Measurements from ENCODE around the gene GYG2. TPM values are rescaled to one million over a fixed set of nuclear protein-coding genes. Genes with fewer than 3 reads are reported as not detected.

Gene GYG2
- total and polyA plus RNA-seq, 2 experiments from 2014 or later: 17.6 to 63.8 TPM

DNA sequence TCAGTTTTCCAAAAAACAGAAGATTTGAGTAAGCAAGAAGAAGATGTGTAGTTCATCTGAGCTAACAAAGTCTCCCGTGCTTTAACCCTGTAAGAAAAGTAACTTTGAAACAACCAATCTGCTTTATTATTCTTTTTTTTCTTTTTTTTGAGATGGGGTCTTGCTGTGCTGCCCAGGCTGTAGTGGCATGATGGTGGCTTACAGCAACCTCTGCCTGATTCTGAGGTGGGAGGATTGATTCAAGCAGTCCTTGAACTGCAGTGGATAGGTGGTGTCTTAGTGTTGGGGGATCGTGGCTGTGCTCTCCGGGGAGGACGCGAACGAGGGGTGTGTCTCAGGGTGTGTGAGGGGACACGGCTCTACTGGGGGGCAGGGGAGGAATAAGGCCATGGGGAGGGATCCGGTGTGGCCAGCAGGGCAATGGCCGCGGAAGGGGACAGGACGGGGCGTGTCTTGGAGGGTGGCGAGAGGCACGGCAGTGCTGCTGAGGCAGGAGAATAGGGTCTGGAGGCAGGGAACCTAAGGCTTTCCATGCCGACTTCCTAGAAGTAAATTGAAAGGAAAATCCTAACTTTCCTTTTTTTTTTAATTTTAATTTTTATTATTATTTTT lies 98.0 kb downstream of the GYG2 start (continued):
- TF ChIP-seq, protein P1, sequence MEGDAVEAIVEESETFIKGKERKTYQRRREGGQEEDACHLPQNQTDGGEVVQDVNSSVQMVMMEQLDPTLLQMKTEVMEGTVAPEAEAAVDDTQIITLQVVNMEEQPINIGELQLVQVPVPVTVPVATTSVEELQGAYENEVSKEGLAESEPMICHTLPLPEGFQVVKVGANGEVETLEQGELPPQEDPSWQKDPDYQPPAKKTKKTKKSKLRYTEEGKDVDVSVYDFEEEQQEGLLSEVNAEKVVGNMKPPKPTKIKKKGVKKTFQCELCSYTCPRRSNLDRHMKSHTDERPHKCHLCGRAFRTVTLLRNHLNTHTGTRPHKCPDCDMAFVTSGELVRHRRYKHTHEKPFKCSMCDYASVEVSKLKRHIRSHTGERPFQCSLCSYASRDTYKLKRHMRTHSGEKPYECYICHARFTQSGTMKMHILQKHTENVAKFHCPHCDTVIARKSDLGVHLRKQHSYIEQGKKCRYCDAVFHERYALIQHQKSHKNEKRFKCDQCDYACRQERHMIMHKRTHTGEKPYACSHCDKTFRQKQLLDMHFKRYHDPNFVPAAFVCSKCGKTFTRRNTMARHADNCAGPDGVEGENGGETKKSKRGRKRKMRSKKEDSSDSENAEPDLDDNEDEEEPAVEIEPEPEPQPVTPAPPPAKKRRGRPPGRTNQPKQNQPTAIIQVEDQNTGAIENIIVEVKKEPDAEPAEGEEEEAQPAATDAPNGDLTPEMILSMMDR (conservative IDR thresholded peaks at IDR 0.05; ENCODE audit: low read depth in 2 of 2): no peak

DNA sequence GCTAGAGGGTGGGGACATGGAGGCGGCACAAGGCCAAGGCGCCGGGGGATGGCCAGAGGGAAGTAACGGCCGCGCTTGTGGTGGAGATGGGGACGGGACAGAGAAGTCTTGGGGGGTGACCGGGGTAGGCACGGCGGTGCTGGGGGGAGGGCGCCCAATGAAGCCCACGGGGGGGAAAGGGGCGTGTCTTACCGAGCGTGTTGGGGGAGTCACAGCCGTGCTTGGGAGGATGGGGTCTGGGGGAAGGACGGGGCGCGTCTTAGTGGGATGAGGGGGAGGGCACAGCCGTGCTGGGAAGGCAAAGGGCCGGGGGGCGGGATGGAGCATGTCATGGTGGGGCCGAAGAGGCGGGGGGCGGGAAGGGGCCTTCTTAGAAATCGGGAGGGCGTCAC lies 99.5 kb downstream of the GYG2 start:
- Histone ChIP-seq H2AFZ (no peak overlapping the region), H3F3A (replicated peaks; ENCODE audit: low read depth) (no peaks in the 10 kb centered on the region), H3K9me2 (ENCODE audit: insufficient read depth) (no peaks in the 10 kb centered on the region), H3K4me3 (peak overlapping the region; percentile 67), H3K79me2 (replicated peaks; ENCODE audit: insufficient read depth) (no peaks in the 10 kb centered on the region), H3K4me1 (ENCODE audit: insufficient read depth) (peaks cover 8% of the 10 kb centered on the region), H3K27me3 (ENCODE audit: insufficient read depth) (no peaks in the 10 kb centered on the region), H3K36me3 (ENCODE audit: insufficient read depth) (no peaks in the 10 kb centered on the region), H4K20me1 (replicated peaks; ENCODE audit: insufficient read depth) (no peaks in the 10 kb centered on the region), H3K27ac (ENCODE audit: low read depth) (peak overlapping the region; percentile 99), H3K4me2 (peak overlapping the region; percentile 74)
- Mint-ChIP-seq H3K9me3 (peaks cover 6% of the 10 kb centered on the region; the same call in 2 of the 3 replicates), H3K4me1 (peaks cover 18% of the 10 kb centered on the region), H3K27me3 (ENCODE audit: insufficient read depth, low read depth, poor library complexity) (peaks cover 14% of the 10 kb centered on the region), H3K27ac (peak overlapping the region; percentile 98), H3K36me3 (ENCODE audit: low read depth) (peaks cover 11% of the 10 kb centered on the region), H3K4me3 (peak overlapping the region; percentile 76)
- TF ChIP-seq, protein P2, sequence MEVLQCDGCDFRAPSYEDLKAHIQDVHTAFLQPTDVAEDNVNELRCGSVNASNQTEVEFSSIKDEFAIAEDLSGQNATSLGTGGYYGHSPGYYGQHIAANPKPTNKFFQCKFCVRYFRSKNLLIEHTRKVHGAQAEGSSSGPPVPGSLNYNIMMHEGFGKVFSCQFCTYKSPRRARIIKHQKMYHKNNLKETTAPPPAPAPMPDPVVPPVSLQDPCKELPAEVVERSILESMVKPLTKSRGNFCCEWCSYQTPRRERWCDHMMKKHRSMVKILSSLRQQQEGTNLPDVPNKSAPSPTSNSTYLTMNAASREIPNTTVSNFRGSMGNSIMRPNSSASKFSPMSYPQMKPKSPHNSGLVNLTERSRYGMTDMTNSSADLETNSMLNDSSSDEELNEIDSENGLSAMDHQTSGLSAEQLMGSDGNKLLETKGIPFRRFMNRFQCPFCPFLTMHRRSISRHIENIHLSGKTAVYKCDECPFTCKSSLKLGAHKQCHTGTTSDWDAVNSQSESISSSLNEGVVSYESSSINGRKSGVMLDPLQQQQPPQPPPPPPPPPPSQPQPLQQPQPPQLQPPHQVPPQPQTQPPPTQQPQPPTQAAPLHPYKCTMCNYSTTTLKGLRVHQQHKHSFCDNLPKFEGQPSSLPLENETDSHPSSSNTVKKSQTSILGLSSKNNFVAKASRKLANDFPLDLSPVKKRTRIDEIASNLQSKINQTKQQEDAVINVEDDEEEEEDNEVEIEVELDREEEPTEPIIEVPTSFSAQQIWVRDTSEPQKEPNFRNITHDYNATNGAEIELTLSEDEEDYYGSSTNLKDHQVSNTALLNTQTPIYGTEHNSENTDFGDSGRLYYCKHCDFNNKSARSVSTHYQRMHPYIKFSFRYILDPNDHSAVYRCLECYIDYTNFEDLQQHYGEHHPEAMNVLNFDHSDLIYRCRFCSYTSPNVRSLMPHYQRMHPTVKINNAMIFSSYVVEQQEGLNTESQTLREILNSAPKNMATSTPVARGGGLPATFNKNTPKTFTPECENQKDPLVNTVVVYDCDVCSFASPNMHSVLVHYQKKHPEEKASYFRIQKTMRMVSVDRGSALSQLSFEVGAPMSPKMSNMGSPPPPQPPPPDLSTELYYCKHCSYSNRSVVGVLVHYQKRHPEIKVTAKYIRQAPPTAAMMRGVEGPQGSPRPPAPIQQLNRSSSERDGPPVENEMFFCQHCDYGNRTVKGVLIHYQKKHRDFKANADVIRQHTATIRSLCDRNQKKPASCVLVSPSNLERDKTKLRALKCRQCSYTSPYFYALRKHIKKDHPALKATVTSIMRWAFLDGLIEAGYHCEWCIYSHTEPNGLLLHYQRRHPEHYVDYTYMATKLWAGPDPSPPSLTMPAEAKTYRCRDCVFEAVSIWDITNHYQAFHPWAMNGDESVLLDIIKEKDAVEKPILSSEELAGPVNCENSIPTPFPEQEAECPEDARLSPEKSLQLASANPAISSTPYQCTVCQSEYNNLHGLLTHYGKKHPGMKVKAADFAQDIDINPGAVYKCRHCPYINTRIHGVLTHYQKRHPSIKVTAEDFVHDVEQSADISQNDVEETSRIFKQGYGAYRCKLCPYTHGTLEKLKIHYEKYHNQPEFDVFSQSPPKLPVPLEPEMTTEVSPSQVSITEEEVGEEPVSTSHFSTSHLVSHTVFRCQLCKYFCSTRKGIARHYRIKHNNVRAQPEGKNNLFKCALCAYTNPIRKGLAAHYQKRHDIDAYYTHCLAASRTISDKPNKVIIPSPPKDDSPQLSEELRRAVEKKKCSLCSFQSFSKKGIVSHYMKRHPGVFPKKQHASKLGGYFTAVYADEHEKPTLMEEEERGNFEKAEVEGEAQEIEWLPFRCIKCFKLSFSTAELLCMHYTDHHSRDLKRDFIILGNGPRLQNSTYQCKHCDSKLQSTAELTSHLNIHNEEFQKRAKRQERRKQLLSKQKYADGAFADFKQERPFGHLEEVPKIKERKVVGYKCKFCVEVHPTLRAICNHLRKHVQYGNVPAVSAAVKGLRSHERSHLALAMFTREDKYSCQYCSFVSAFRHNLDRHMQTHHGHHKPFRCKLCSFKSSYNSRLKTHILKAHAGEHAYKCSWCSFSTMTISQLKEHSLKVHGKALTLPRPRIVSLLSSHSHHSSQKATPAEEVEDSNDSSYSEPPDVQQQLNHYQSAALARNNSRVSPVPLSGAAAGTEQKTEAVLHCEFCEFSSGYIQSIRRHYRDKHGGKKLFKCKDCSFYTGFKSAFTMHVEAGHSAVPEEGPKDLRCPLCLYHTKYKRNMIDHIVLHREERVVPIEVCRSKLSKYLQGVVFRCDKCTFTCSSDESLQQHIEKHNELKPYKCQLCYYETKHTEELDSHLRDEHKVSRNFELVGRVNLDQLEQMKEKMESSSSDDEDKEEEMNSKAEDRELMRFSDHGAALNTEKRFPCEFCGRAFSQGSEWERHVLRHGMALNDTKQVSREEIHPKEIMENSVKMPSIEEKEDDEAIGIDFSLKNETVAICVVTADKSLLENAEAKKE (CRISPR knock-in tag; IDR thresholded peaks at IDR 0.05): no peak
- TF ChIP-seq EZH2 (IDR thresholded peaks at IDR 0.05; ENCODE audit: low read depth, unreplicated experiment) (no peak), ZNF114 (CRISPR knock-in tag; IDR thresholded peaks at IDR 0.05) (no peak), POLR2AphosphoS5 (IDR thresholded peaks at IDR 0.05; ENCODE audit: low read depth) (0 out of 2 replicates have a peak, but pooled peaks have one; percentile 17), JUNB (IDR thresholded peaks at IDR 0.05; ENCODE audit: unreplicated experiment) (no peak), EZH2phosphoT487 (IDR thresholded peaks at IDR 0.05; ENCODE audit: unreplicated experiment) (no peak)
- DNase-seq (ENCODE audit: low spot score): peak; percentile 82
- peak; percentile 57 for ATAC-seq
